ENCODE measurements around the gene DPYD.

DNA sequence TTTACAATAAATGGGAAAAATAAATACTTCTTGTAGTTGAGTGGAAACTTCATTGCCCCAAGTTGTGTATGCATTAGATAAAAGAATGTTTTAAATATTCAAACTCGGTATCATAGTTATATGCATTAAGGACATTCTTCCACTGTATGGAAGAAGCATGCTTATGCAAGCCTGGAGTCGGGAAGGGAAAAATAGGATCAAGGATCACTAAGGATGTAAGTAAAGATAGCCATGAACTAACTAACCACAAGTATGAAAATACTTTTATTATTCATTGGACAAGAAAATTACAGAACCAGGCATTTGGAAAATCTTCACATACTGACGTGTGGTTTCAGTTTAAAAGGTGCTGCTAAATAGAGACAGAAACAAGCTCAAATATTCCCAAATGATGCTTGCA, 26.9 kb upstream of the DPYD start:
- no peak for TF ChIP-seq ZNF274 (IDR thresholded peaks at IDR 0.05; ENCODE audit: low read depth, low read length)
- TF ChIP-seq SUZ12 (IDR thresholded peaks at IDR 0.05; ENCODE audit: extremely low read depth, insufficient read depth, insufficient read length) = no peak
- TF ChIP-seq YY1 (IDR thresholded peaks at IDR 0.05; ENCODE audit: insufficient read depth, insufficient read length) = no peak
